Activated T-helper 1 cell treated with Interleukin-2 at 50 U/mL for 16 hours (primary cell): ENCODE results near the gene UGT2A1.
"Not testable (repeated sequence)": the region's sequence is repeated elsewhere in the genome, so short reads cannot be mapped to it uniquely, and the experiment has no call there.

Experiments
- DNase-seq: peaks from one replicate; pipeline ENCODE4 v3.0.0-alpha.2; 2020; ENCODE audit warnings: low read depth

Gene UGT2A1

DNA sequence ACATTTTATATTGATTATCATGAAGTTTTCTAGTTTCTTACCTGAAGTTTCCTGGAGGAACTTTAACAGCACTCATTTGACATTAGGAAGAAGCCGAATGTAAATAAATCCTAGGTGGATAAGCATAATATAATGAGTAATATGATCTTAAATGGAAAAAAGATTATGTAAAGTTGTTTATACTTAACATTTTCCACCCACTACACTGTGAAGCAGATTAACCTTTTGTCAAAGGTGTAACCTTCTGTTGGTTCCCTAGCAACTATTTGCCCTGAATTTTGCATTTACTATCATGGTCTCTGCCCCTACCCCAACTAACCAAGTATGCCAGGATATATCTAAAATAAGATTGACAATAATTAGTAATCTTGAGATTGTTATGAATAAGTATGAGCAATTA lies at the start of gene UGT2A1:
TSS of gene UGT2A1 (minus strand) at position 101 of the 400 bp plus-strand sequence. CDS start 5,603 bp downstream, outside the sequence.
- no peak for DNase-seq

DNA sequence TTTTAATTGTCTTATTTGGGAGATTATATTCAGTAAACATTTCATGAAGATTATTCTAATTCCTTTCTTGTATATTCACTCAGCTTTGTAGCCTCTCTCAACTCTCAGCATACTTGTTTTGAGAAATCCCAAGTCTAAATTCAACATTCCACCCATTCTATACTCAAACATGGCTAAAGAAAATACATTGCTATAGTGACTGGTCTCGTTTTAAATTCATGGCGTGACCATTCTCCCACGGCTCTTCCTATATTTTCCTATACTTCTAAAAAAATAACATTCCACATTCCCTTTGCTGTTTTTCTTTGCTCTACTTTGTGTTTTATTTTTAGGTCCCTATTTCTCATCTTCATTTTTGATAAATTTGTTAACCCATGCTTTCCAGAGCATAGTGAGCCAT lies 49.2 kb upstream of the UGT2A1 start:
- no peak for DNase-seq

GRCh38 chr4:69701696-69702095 lies 48.6 kb upstream of the UGT2A1 start:
- no peak for DNase-seq

- no peak for DNase-seq
These were observed 44.6 kb upstream of the UGT2A1 start for GRCh38 chr4:69697536-69698242.

DNA sequence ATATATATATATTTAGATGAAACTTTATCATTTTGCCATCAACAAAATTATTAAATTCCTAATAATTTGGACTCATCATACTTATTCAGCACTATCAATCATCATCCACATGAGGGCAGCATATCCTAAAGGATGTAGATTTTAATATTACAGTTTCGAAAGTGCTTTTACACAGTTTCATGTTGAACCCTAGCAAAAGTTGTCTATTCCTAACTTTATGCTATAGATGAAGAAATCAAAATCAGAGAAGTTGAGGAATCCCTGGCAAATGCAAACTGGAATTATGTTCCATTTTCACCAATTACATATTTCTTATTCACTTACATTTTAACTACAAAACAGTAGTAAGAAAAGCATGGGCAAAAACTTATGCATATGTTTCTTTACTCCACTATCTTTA lies 36.6 kb upstream of the UGT2A1 start:
- no peak for DNase-seq

GRCh38 chr4:69684804-69685203 lies 31.8 kb upstream of the UGT2A1 start:
- DNase-seq: no peak

DNA sequence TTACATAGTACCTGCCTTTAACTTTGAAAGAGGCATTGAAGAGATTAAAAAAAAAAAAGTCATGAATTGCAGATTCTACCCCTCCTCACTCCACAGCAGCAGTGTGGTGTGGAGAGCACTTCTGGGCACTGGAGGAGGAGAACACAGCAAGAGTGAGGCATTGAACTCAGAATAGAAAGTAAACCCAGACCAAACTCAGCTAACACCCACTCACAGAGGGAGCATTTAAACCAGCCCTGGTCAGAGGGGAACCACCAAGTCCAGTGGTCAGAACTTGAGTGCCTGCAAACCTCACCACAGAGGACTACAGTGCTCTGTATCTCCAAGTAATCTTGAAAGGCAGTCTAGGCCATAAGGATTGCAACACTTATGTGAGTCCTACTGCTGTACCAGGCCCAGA lies 15.6 kb upstream of the UGT2A1 start:
- DNase-seq: no peak

GRCh38 chr4:69664009-69664408 lies 11.0 kb upstream of the UGT2A1 start:
- DNase-seq: not testable (repeated sequence)

DNA sequence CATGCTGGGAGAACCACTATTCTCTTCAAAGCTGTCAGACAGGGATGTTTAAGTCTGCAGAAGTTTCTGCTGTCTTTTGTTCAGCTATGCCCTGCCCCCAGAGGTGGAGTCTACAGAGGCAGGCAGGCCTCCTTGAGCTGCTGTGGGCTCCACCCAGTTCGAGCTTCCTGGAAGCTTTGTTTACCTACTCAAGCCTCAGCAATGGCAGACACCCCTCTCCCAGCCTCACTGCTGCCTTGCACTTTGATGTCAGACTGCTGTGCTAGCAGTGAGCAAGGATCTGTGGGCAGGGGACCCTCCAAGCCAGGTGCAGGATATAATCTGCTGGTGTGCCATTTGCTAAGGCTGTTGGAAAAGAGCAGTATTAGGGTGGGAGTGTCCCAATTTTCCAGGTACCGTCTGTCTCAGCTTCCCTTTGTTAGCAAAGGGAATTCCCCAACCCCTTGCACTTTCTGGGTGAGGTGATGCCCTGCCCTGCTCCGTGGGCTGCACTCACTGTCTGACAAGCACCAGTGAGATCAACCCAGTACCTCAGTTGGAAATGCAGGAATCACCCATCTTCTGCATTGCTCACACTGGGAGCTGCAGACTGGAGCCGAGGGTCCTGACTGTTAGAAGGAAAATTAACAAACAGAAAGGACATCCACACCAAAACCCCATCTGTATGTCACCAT lies 8.2 kb upstream of the UGT2A1 start:
- DNase-seq: not testable (repeated sequence)

GRCh38 chr4:69658133-69658532 lies 5.1 kb upstream of the UGT2A1 start:
- no peak for DNase-seq

- no peak for DNase-seq
These were observed 3.7 kb upstream of the UGT2A1 start for GRCh38 chr4:69656653-69657158.

GRCh38 chr4:69650872-69651271 lies 2.2 kb downstream of the UGT2A1 start:
- no peak for DNase-seq

- DNase-seq: no peak
These were observed 3.4 kb downstream of the UGT2A1 start for GRCh38 chr4:69649629-69650028.

DNA sequence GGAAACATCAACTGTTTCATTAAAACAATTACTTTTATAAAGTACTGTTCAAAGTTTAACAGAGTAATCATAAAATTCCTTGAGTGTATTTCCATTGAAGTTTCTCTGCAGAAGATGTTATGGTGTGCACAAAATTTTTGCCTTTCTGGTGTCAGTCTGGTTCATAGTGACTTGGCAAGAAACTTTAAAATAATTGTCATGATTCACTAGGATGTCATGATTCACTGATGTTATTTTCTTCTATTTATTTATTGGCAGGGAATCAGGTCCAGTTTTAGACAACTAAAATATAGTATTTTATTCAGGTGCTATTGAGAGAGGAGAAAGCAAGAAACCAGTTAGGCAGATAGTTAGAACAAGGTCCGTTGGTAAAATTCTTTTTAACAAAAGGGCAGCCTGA lies 3.8 kb downstream of the UGT2A1 start:
- DNase-seq: no peak

DNA sequence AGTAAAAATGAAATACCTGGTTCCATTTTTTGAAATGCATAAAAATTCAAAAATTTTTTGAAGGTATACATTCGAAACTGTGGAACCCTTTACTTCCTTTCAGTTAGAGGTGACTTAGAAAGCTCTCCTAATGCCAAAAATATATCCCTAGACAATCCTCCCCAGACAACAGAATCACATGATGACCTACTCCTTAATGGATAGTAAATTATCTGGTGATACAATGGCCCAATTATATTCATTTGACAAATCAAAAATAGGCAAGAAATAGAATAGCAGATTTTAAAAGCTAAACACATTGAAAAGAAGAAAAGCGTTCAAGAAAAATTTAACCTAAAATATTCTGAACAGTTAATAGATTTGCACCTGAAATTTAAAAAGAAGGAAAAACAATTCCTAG lies 10.1 kb downstream of the UGT2A1 start:
- DNase-seq: no peak

DNA sequence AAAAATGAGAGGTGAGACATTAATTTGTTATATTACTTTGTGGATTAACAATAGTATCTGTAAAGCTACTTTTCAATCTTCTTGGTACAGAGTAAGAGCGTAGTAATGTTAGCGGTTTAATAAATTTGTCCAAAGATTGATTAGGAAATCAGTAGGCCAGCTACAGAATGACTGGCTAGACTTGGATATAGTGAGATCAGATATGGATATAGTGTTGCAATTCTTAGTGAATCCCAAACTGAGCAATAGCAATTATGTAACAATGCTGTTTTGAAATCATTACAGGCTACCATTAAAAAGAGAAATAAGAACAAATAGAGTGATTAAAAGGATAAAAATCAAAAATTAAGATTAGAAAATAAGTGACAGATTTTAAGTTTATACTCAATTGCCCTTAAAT lies 12.8 kb downstream of the UGT2A1 start:
- DNase-seq: no peak

DNA sequence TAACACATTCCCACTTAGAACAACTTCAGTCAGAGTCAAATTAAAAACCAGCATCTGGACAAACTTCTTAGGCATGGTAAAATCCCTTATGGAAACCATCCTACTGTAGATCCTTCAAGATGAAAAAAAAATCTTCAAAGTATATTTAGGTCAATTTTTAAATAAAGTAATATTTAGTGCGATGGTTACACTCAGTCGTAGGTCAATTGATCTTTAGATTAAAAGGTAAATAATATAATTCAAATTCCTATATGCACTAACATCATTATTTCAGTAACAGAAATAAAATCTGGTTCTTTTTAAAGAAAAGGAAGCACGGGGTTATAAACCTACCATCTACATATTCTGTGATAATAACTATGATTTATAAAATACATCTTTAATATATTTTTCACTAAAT lies 13.5 kb downstream of the UGT2A1 start, which contains the start of gene UGT2A2:
TSS of gene UGT2A2 (minus strand) at position 101 of the 400 bp plus-strand sequence. CDS start at position 99, 2 bp downstream.
- no peak for DNase-seq

- DNase-seq: no peak
These were observed 35.9 kb downstream of the UGT2A1 start for GRCh38 chr4:69617083-69617694.

DNA sequence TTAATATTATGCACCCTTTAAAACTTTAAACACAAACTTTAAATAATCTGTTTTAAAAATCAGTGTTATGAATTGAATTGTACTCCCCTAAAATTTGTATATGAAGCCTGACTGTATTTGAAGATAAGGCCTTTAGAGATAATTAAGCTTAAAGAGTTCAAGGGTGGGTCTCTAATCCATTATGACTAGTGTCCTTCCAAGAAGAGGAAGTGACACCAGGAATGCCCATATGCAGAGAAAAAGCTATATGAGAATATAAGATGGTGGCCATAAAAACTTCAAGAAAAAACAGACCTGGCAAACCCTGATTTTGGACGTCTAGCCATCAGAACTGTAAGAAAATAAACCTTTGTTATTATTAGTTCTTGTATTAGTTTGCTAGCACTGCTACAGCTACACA lies 42.6 kb downstream of the UGT2A1 start:
- DNase-seq: no peak

DNA sequence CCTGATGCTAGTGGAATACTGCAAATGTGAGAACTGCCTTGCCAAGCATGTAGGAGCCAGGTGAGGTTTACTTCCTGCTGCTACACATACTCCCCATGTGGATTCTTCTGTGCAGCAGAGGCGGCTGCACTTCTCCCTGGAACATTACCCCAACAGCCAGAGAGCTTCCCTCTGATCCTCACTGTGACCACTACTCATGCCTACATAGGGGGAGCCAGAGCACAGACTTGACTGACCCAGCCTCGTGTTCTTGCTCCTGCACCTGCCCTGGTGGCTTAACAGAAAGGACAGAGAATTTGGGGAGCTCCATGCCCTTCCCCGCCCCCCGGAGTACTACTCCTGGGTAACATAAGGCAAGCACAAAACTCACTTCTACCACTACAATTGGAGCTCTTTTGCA lies 52.0 kb downstream of the UGT2A1 start:
- no peak for DNase-seq

- DNase-seq: no peak
These were observed 53.0 kb downstream of the UGT2A1 start for GRCh38 chr4:69600013-69600412.

DNA sequence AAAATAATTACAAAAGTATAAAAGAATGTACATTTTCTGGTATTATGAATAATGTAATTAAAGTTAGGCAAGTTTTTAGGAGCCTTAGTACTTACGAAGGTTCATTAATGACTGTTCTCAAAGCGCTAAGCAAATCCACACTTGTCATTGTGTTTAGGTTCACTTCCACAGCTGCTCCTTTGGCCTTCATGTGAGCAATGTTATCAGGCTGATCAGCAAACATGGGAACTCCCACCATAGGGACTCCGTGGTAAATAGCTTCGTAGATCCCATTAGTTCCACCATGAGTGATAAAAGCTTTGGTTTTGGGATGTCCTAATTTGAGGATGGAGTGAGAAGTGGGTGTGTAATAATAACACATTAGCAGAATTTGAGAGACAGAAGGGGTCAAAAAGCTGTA lies 58.7 kb downstream of the UGT2A1 start:
- no peak for DNase-seq

DNA sequence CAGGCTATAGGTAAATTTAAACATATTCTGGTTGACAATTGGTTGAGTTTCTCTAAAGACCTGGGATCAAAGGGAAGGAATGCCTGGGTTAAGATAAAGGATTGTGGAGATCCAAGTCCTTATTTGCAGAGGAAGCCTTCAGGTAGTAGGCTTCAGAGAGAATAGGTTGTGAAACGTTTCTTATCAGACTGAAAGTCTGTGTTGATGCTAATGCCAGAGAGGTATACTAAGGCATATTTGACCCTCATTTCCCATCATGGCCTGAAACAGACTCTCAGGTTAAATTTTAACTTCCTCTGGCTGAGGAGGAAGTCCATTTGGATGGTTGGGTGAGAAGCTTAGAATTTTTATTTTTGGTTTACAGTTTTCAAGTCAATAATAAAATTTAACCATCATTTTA lies 61.7 kb downstream of the UGT2A1 start:
- no peak for DNase-seq
